HG02571 (cell line): ENCODE measurements around the gene MPZ.
"Not testable (repeated sequence)": the region's sequence is repeated elsewhere in the genome, so short reads cannot be mapped to it uniquely, and the experiment has no call there.

Source experiments
- ATAC-seq: cut with Tn5 transposase; IDR thresholded peaks from one replicate; pipeline ENCODE4 v1.9.1; 2021; ENCODE audit warnings: mild to moderate bottlenecking, moderate library complexity; ENCODE audit not compliant: unreplicated experiment

Gene MPZ

GRCh38 chr1:161258439-161259344, 51.1 kb downstream of the MPZ start, which contains the start of gene PCP4L1:
Gene PCP4L1 (plus strand): TSS chr1:161258745. CDS start chr1:161258975, 230 bp downstream.
- ATAC-seq: no peak

DNA sequence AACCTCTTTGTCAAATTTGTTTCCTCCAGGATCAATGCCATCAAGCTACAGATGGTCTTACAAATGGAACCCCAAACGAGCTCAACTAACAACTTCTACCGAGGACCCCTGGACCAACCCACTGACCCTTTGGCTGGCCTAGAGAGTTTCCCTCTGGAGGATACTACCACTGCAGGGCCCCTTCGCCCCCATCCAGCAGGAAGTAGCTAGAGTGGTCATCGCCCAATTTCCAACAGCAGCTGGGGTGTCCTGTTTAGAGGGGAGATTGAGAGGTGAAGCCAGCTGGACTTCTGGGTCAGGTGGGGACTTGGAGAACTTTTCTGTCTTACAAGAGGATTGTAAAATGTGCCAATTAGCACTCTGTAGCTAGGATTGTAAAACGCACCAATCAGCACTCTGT, 52.7 kb downstream of the MPZ start:
- not testable (repeated sequence) for ATAC-seq

GRCh38 chr1:161255955-161256520, 53.7 kb downstream of the MPZ start:
- not testable (repeated sequence) for ATAC-seq

- not testable (repeated sequence) for ATAC-seq
These were observed 54.5 kb downstream of the MPZ start for GRCh38 chr1:161255302-161255701.
